Upper lobe of left lung (tissue), 6 donors: ENCODE measurements around the gene ZNF800. TPM values are rescaled to one million over a fixed set of nuclear protein-coding genes. Genes with fewer than 3 reads are reported as not detected.
A peak's percentile ranks its signal among the peaks of the same experiment; 100 is the strongest.

Experiments
- ATAC-seq, 2 donors: fragments of 200-7000 bp; cut with Tn5 transposase; one replicate each; pipeline ENCODE4 v1.9.1; 2022; ENCODE audit warnings: mild to moderate bottlenecking in 2 of 2, moderate library complexity in 2 of 2; ENCODE audit not compliant: low FRiP score in 2 of 2
- DNase-seq, 2 donors: peaks; one replicate each; pipeline ENCODE4 v3.0.0-alpha.2; 2019 to 2020
- H3K27ac ChIP-seq, 4 donors: fragments of 200-600 bp; sonication (generic); one replicate each; pipeline ENCODE4 v1.5.1; 2016 to 2019
- H3K27me3 ChIP-seq, 4 donors: fragments of 200-600 bp; sonication (generic); one replicate each; pipeline ENCODE4 v1.5.1; 2017 to 2019
- H3K36me3 ChIP-seq, 4 donors: fragments of 200-600 bp; sonication (generic); one replicate each; pipeline ENCODE4 v1.5.1; 2016 to 2019
- H3K4me1 ChIP-seq, 4 donors: fragments of 200-600 bp; sonication (generic); one replicate each; pipeline ENCODE4 v1.5.1; 2018 to 2019
- H3K4me3 ChIP-seq, 4 donors: fragments of 200-600 bp; sonication (generic); one replicate each; pipeline ENCODE4 v1.5.1; 2017 to 2019; ENCODE audit warnings: mild to moderate bottlenecking in 2 of 4, moderate library complexity in 1 of 4
- H3K9me3 ChIP-seq, 4 donors: fragments of 200-600 bp; sonication (generic); one replicate each; pipeline ENCODE4 v1.5.1; 2018 to 2019
- CTCF ChIP-seq, 6 experiments: fragments of 450-650 bp in 4 of 6; fragments of 200-600 bp in 2 of 6; sonication (generic) in 2 of 6; IDR thresholded peaks; one replicate each; pipeline ENCODE4 v1.5.1; 2016 to 2019; ENCODE audit warnings: antibody characterized with exemption in 6 of 6
- EP300 ChIP-seq, 4 donors: sonication (generic); formaldehyde crosslinking; IDR thresholded peaks; one replicate each; pipeline ENCODE4 v1.5.1; 2017; ENCODE audit warnings: antibody characterized with exemption in 4 of 4, control low read depth in 2 of 4
- POLR2A ChIP-seq, 4 donors: fragments of 450-650 bp; IDR thresholded peaks; one replicate each; pipeline ENCODE4 v1.5.1; 2016 to 2017; ENCODE audit warnings: antibody characterized with exemption in 4 of 4, mild to moderate bottlenecking in 2 of 4
- POLR2AphosphoS5 ChIP-seq, 2 donors: sonication (generic); formaldehyde crosslinking; IDR thresholded peaks; one replicate each; pipeline ENCODE4 v1.5.1; 2017; ENCODE audit warnings: antibody characterized with exemption in 2 of 2
- WGBS, 2 donors: methylation state at CpG; one replicate each; pipeline ENCODE4 v1.1.5; 2017 to 2018; 5-methylcytosine and 5-hydroxymethylcytosine counted together
- total RNA-seq, 6 donors: library from RNA; depleted of rRNA in 4 of 6; stranded (reverse); fragments of >200 nt in 4 of 6; gene quantifications; one replicate each; pipeline versions ENCODE4 v1.1.0 to v1.2.1, GENCODE V29; 2016 to 2021
- donor health status: DM: no; HTN: no; CAD: no; lungs with moderate emphysema.
- donor health status: DM: no; HTN: yes; CAD: no; lungs with severe emphysema.

ZNF800 gene
- total RNA-seq, 6 donors from 2014 or later = 30.8 to 45.6 (median 32.7) TPM

- no peaks in the 10 kb centered on the region for H3K27me3 ChIP-seq
- peaks cover 0 to 32% (median 3%) of the 10 kb centered on the region in 4 donors for H3K36me3 ChIP-seq
- peak overlapping the region; percentile 92 to 99 (median 95) for H3K4me3 ChIP-seq
- no peaks in the 10 kb centered on the region for H3K9me3 ChIP-seq
- DNase-seq (peak; percentile 53 to 95), ATAC-seq (peak; percentile 83 to 89)
- 0% methylated on average over 14 to 23 of the region's 48 CpGs for WGBS, 2 donors
- H3K27ac ChIP-seq = peak overlapping the region; percentile 96 to 99 (median 98)
- H3K4me1 ChIP-seq = peaks cover 20 to 47% (median 27%) of the 10 kb centered on the region in 4 donors
- TF ChIP-seq CTCF (IDR thresholded peaks at IDR 0.05) (peak in 2 of 6 experiments; percentile 23 to 25), POLR2AphosphoS5 (IDR thresholded peaks at IDR 0.05) (no peak)
Observed at GRCh38 chr7:127392182-127392565, 334 bp downstream of the ZNF800 start.

- no peaks in the 10 kb centered on the region for H3K27me3 ChIP-seq
- H3K9me3 ChIP-seq = no peaks in the 10 kb centered on the region
- peaks cover 23 to 48% (median 27%) of the 10 kb centered on the region in 4 donors for H3K4me1 ChIP-seq
- TF ChIP-seq POLR2A (IDR thresholded peaks at IDR 0.05) (no peak), POLR2AphosphoS5 (IDR thresholded peaks at IDR 0.05) (no peak), CTCF (IDR thresholded peaks at IDR 0.05) (peak in 1 of 6 experiments; percentile 16), EP300 (IDR thresholded peaks at IDR 0.05) (no peak)
- WGBS, 2 donors = 1% methylated on average over 17 to 21 of the region's 66 CpGs
- DNase-seq = peak in 1 of 2 donors; percentile 20
- peak overlapping the region; percentile 96 to 99 (median 98) for H3K27ac ChIP-seq
- peak; percentile 50 to 55 for ATAC-seq
- H3K36me3 ChIP-seq = peaks cover 0 to 36% (median 3%) of the 10 kb centered on the region in 4 donors
- H3K4me3 ChIP-seq = peak overlapping the region; percentile 92 to 99 (median 95)
Observed at GRCh38 chr7:127391591-127392181, 822 bp downstream of the ZNF800 start.

- TF ChIP-seq POLR2AphosphoS5 (IDR thresholded peaks at IDR 0.05) = no peak
- no peak for TF ChIP-seq CTCF (IDR thresholded peaks at IDR 0.05)
- peaks cover 23 to 48% (median 27%) of the 10 kb centered on the region in 4 donors for H3K4me1 ChIP-seq
- 57 to 58% methylated on average over 9 of the region's 9 CpGs for WGBS, 2 donors
- peak overlapping the region; percentile 96 to 99 (median 98) for H3K27ac ChIP-seq
- no peak for ATAC-seq
- no peak for DNase-seq
- no peaks in the 10 kb centered on the region for H3K9me3 ChIP-seq
- H3K27me3 ChIP-seq = no peaks in the 10 kb centered on the region
- peak overlapping the region; percentile 92 to 99 (median 95) for H3K4me3 ChIP-seq
- H3K36me3 ChIP-seq = peaks cover 0 to 36% (median 3%) of the 10 kb centered on the region in 4 donors
Observed at GRCh38 chr7:127390817-127391590, 1.5 kb downstream of the ZNF800 start.

- TF ChIP-seq POLR2A (IDR thresholded peaks at IDR 0.05) = no peak
- no peak for TF ChIP-seq EP300 (IDR thresholded peaks at IDR 0.05)
- no peak for TF ChIP-seq CTCF (IDR thresholded peaks at IDR 0.05)
- TF ChIP-seq POLR2AphosphoS5 (IDR thresholded peaks at IDR 0.05) = no peak
- Histone ChIP-seq H3K4me1 (peaks cover 23 to 48% (median 27%) of the 10 kb centered on the region in 4 donors), H3K36me3 (peaks cover 0 to 39% (median 3%) of the 10 kb centered on the region in 4 donors), H3K27me3 (no peaks in the 10 kb centered on the region), H3K4me3 (no peak overlapping the region), H3K27ac (no peak overlapping the region), H3K9me3 (no peaks in the 10 kb centered on the region)
- no peak for DNase-seq
- no peak for ATAC-seq
- WGBS, 2 donors = 90 to 92% methylated on average over 2 of the region's 2 CpGs
Observed at GRCh38 chr7:127390186-127390816, 2.2 kb downstream of the ZNF800 start.
